Measurements from ENCODE around the gene SEMA3B.
"Not testable (repeated sequence)": the region's sequence is repeated elsewhere in the genome, so short reads cannot be mapped to it uniquely, and the experiment has no call there.

The SEMA3B gene

DNA sequence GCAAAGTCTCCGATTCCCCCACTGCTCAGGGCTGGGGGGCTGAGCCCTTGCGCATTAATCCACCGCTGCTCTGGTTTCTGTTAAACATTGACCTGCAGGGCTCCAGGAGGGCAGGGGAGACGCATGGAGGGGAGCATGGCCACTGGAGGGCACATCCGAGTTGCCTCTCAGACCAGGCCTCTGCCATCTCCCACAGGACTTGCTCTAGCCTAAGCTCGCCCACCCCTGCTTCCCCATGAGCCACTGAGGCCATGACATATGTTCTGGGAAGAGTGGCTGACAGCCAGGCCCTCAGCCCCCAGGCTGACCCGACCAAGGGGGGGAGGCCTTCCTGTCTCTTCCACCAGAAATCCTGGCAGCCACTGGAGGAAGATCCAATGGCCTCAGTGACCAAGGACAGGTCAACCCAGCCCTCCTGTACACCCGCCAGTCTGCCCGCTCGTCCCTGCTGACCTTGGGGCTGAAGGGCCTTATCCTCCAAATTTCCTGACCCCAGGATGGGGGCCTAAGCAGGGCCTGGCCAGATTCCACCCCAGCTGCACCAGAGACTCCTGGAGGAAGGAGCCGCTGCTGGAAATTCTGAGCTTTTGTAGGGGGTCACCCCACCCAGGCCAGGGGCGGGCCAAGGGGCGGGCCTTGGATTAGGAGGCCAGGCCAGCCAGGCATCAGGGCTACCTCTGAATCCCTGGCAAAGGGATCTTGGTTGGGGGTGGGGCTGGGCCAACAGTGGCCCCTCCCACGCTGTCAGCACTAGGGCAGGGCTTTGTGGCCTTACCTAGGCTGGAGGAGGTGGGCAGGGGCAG lies 34.3 kb downstream of the SEMA3B start, which contains the start of gene HYAL1:
Gene HYAL1 (minus strand): TSS at position 562 of the 803 bp plus-strand sequence. CDS start 618 bp downstream, outside the sequence.
- no peak for FAIRE-seq
- TF ChIP-seq, protein P1, sequence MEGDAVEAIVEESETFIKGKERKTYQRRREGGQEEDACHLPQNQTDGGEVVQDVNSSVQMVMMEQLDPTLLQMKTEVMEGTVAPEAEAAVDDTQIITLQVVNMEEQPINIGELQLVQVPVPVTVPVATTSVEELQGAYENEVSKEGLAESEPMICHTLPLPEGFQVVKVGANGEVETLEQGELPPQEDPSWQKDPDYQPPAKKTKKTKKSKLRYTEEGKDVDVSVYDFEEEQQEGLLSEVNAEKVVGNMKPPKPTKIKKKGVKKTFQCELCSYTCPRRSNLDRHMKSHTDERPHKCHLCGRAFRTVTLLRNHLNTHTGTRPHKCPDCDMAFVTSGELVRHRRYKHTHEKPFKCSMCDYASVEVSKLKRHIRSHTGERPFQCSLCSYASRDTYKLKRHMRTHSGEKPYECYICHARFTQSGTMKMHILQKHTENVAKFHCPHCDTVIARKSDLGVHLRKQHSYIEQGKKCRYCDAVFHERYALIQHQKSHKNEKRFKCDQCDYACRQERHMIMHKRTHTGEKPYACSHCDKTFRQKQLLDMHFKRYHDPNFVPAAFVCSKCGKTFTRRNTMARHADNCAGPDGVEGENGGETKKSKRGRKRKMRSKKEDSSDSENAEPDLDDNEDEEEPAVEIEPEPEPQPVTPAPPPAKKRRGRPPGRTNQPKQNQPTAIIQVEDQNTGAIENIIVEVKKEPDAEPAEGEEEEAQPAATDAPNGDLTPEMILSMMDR (IDR thresholded peaks at IDR 0.05; ENCODE audit: insufficient read depth, missing control alignments) = no peak
- no peak for DNase-seq (ENCODE audit: insufficient read length, low spot score)

DNA sequence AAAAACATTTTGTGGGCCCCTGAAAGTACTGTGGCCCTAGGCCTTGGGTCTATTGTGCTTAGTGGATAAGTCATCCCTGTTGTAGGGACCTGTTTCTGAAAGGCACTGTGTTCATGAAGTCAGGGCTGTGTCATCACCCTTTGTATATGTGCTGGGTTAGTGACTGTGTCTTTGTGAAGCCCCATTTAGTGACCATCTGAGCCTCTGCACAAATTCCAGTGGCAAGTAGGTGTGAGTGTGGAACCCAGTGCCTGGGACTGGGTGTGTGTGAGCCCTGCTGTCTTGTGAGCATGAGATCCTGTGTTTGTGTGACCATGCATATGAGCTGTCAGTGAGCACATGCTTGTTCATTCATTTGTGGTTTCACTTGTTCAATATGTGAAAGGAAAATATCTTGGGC lies 35.7 kb downstream of the SEMA3B start:
- DNase-seq (ENCODE audit: insufficient read length, low spot score) (no peak), FAIRE-seq (no peak)
- TF ChIP-seq, protein P1 (IDR thresholded peaks at IDR 0.05; ENCODE audit: insufficient read depth, missing control alignments) = no peak

DNA sequence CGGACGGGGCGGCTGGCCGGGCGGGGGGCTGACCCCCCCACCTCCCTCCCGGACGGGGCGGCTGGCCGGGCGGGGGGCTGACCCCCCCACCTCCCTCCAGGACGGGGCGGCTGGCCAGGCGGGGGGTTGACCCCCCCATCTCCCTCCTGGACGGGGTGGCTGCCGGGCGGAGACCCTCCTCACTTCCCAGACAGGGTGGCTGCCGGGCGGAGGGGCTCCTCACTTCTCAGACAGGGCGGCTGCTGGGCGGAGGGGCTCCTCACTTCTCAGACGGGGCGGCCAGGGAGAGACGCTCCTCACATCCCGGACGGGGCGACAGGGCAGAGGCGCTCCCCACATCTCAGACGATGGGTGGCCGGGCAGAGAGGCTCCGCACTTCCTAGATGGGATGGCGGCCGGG lies 43.1 kb downstream of the SEMA3B start:
- FAIRE-seq; DNase-seq (ENCODE audit: insufficient read length, low spot score): not testable (repeated sequence)

DNA sequence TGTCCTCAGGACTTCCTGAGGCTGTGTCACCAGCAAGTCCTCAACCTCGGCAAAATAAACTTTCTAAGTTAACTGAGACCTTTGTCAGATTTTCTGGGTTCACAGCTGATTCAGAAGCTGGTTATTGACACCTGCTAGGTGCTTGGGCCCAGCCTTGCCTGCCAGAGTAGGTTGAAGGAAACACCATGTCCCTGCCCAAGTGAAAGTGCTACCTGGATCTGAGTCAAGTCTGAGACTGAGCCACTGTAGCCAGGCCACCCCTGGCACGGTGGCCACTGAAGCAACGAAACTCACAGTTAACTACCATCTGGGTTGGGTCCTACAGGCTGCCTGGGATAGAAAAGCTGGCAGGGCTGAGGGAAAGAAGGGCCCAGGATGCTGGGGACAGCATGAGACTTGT lies 45.4 kb downstream of the SEMA3B start:
- FAIRE-seq = no peak
- DNase-seq (ENCODE audit: insufficient read length, low spot score) = no peak
- TF ChIP-seq, protein P1 (IDR thresholded peaks at IDR 0.05; ENCODE audit: insufficient read depth, missing control alignments) = no peak

DNA sequence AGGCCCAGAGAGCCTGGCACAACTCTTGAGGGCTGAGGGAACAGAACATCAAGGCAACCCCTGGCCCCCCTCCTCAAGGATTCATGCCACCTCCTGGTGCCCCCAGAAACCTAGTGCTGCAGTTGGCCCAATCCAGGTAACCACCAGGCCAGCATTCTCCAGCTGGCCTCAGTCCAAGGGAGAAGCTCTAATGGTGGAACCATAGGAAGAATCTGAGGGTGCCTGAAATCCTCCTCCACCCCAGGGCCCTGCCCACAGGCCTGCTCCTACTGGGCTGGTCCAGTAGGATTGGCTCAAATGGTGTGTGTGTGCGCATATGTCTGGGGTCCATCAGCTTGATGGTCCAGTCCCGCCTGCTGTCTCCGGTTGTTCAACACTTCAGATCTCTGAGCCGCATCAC lies 45.9 kb downstream of the SEMA3B start:
- no peak for FAIRE-seq
- no peak for DNase-seq (ENCODE audit: insufficient read length, low spot score)
- TF ChIP-seq, protein P1 (IDR thresholded peaks at IDR 0.05; ENCODE audit: insufficient read depth, missing control alignments) = no peak

DNA sequence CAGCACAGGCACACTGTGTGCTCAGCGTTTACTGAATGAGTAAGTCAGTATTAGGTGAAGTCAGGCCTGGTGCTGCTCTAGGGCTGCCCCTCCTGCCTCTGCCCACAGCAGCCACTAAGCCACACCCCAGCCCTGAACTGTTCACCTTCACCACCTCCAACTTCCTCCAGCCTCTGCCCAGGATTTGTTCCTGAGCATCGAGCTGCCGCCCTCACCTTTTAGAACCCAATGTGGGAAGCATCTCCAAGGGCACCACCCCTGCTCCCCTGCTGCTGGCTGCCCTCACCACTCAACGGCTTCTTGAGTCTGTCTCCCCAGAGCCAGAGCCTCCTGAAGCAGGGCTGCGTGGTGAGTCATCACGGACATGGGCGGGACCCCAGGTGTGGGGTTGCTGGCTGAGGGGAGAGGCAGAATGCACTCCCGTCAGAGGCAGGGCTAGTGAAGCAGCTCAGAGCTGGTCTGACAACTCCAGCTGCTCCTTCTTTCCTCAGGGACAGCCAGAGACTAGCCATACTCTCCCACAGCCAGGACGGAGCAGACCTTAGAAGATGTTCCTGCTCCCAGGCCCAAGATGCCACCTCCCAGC lies 47.8 kb downstream of the SEMA3B start:
- FAIRE-seq = no peak
- DNase-seq (ENCODE audit: insufficient read length, low spot score) = no peak
- TF ChIP-seq, protein P1 (IDR thresholded peaks at IDR 0.05; ENCODE audit: insufficient read depth, missing control alignments) = no peak

DNA sequence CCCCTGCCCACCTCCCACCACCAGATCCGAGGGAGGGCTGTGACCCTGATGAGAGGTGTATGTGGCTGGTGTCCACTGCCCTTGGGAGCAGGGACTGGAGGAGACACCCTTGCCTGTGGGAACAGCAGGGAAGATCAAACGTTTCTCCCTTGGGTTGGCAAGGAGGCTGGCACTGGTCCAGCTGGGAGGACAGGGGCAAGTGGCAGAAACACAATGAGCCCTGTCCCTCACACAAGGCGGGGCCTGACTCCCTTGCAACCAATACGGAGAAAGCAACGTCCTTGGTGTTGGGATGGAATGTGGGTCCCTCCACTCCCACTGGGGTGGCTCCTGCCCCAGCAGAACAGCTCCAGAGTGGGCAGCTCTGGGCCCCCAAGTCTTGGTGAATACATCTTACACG lies 48.4 kb downstream of the SEMA3B start:
- DNase-seq (ENCODE audit: insufficient read length, low spot score) (no peak), FAIRE-seq (no peak)
- TF ChIP-seq, protein P1 (IDR thresholded peaks at IDR 0.05; ENCODE audit: insufficient read depth, missing control alignments) = no peak

Measured in D721Med (cell line).